COLO668 (cell line): Measurements from ENCODE around the gene SLC7A5.
"Not testable (repeated sequence)": the region's sequence is repeated elsewhere in the genome, so short reads cannot be mapped to it uniquely, and the experiment has no call there.

ENCODE experiments used
- DNase-seq: peaks from one replicate; lab custom pipeline; 2025; ENCODE audit not compliant: unreplicated experiment; lab: John Stamatoyannopoulos, UW

SLC7A5 gene

GRCh38 chr16:87888346-87888745 lies 19.0 kb upstream of the SLC7A5 start:
- DNase-seq, result not testable (repeated sequence)

- DNase-seq, result not testable (repeated sequence)
These were observed 18.6 kb upstream of the SLC7A5 start for GRCh38 chr16:87887931-87888330.

- DNase-seq, result peak; percentile 47
These were observed 16.2 kb upstream of the SLC7A5 start for GRCh38 chr16:87885371-87885967.

- DNase-seq, result no peak
These were observed 13.2 kb upstream of the SLC7A5 start for GRCh38 chr16:87882436-87883019.

- DNase-seq, result peak; percentile 30
These were observed 12.3 kb upstream of the SLC7A5 start for GRCh38 chr16:87881324-87882200.

- DNase-seq, result no peak
These were observed 10.9 kb upstream of the SLC7A5 start for GRCh38 chr16:87880117-87880696.

- DNase-seq, result not testable (repeated sequence)
These were observed 10.2 kb upstream of the SLC7A5 start for GRCh38 chr16:87879411-87880013.

GRCh38 chr16:87878704-87879103 lies 9.4 kb upstream of the SLC7A5 start:
- no peak for DNase-seq

- DNase-seq, result peak; percentile 16
These were observed 8.7 kb upstream of the SLC7A5 start for GRCh38 chr16:87877942-87878507.

GRCh38 chr16:87874639-87875427 lies 5.5 kb upstream of the SLC7A5 start:
- DNase-seq, result no peak

- DNase-seq, result peak; percentile 27
These were observed 1.3 kb upstream of the SLC7A5 start for GRCh38 chr16:87870418-87871291.

GRCh38 chr16:87869879-87870417 lies 641 bp upstream of the SLC7A5 start:
- not testable (repeated sequence) for DNase-seq

GRCh38 chr16:87868254-87869029 lies 865 bp downstream of the SLC7A5 start:
- DNase-seq, result peak; percentile 19

GRCh38 chr16:87865902-87866555 lies 3.3 kb downstream of the SLC7A5 start:
- DNase-seq, result not testable (repeated sequence)

- no peak for DNase-seq
These were observed 4.8 kb downstream of the SLC7A5 start for GRCh38 chr16:87864331-87864989.

- DNase-seq, result not testable (repeated sequence)
These were observed 6.0 kb downstream of the SLC7A5 start for GRCh38 chr16:87863327-87863635.
